Stimulated activated memory B cell treated with anti-CD40 and anti-IgM and Interleukin-4, amounts not matched to agents 10 μg/mL and 1 μg/mL and 100 μg/mL, for 72 hours (primary cell): ENCODE results near the gene RSPH4A.
"Not testable (repeated sequence)": the region's sequence is repeated elsewhere in the genome, so short reads cannot be mapped to it uniquely, and the experiment has no call there.

Source experiments
- ATAC-seq: fragments of 150-1000 bp; cut with Tn5 transposase; 2 replicates; pipeline ENCODE4 v1.10.0; 2021
- H3K27ac Mint-ChIP-seq: one replicate; pipeline ENCODE4 v1.8.0; 2022; ENCODE audit warnings: mild to moderate bottlenecking, mixed read lengths
- H3K27me3 Mint-ChIP-seq: one replicate; pipeline ENCODE4 v1.8.0; 2022; ENCODE audit warnings: mixed read lengths
- H3K36me3 Mint-ChIP-seq: one replicate; pipeline ENCODE4 v1.8.0; 2022; ENCODE audit warnings: mixed read lengths
- H3K4me1 Mint-ChIP-seq: one replicate; pipeline ENCODE4 v1.8.0; 2022; ENCODE audit warnings: mixed read lengths
- H3K4me3 Mint-ChIP-seq: one replicate; pipeline ENCODE4 v1.8.0; 2022; ENCODE audit warnings: mild to moderate bottlenecking, moderate library complexity, mixed read lengths
- H3K9me3 Mint-ChIP-seq: one replicate; pipeline ENCODE4 v1.8.0; 2022; ENCODE audit warnings: mixed read lengths

The RSPH4A gene

GRCh38 chr6:116603916-116604315 lies 12.4 kb upstream of the RSPH4A start:
- H3K27me3 Mint-ChIP-seq, H3K27ac Mint-ChIP-seq, ATAC-seq, H3K4me1 Mint-ChIP-seq, H3K4me3 Mint-ChIP-seq: not testable (repeated sequence)
- peaks cover 12% of the 10 kb centered on the region for H3K9me3 Mint-ChIP-seq
- H3K36me3 Mint-ChIP-seq = peaks cover 62% of the 10 kb centered on the region

- not testable (repeated sequence) for ATAC-seq, H3K4me1 Mint-ChIP-seq, H3K4me3 Mint-ChIP-seq, H3K27ac Mint-ChIP-seq, H3K27me3 Mint-ChIP-seq
- Mint-ChIP-seq H3K36me3 (peaks cover 53% of the 10 kb centered on the region), H3K9me3 (peaks cover 12% of the 10 kb centered on the region)
Observed at GRCh38 chr6:116604868-116605267, 11.4 kb upstream of the RSPH4A start.

GRCh38 chr6:116605935-116606334 lies 10.3 kb upstream of the RSPH4A start:
- Mint-ChIP-seq H3K4me1 (no peaks in the 10 kb centered on the region), H3K36me3 (peaks cover 43% of the 10 kb centered on the region), H3K4me3 (no peak overlapping the region), H3K9me3 (peaks cover 12% of the 10 kb centered on the region), H3K27me3 (peaks cover 2% of the 10 kb centered on the region), H3K27ac (no peak overlapping the region)
- ATAC-seq = no peak

- Mint-ChIP-seq H3K4me1 (peaks cover 4% of the 10 kb centered on the region), H3K9me3 (no peaks in the 10 kb centered on the region), H3K27ac (no peak overlapping the region), H3K27me3 (peaks cover 17% of the 10 kb centered on the region), H3K36me3 (peaks cover 6% of the 10 kb centered on the region), H3K4me3 (no peak overlapping the region)
- no peak for ATAC-seq
Observed at GRCh38 chr6:116611056-116611455, 5.2 kb upstream of the RSPH4A start.

- no peaks in the 10 kb centered on the region for H3K9me3 Mint-ChIP-seq
- H3K27me3 Mint-ChIP-seq = peaks cover 9% of the 10 kb centered on the region
- peak; percentile 35 for ATAC-seq
- H3K4me3 Mint-ChIP-seq = peak overlapping the region; percentile 86
- H3K36me3 Mint-ChIP-seq = no peaks in the 10 kb centered on the region
- H3K27ac Mint-ChIP-seq = no peak overlapping the region
- H3K4me1 Mint-ChIP-seq = peaks cover 13% of the 10 kb centered on the region
Observed at GRCh38 chr6:116616737-116617053, 416 bp downstream of the RSPH4A start.

GRCh38 chr6:116624036-116624805 lies 7.9 kb downstream of the RSPH4A start:
- Mint-ChIP-seq H3K4me3 (no peak overlapping the region), H3K27me3 (no peaks in the 10 kb centered on the region), H3K36me3 (peaks cover 8% of the 10 kb centered on the region)

GRCh38 chr6:116625872-116626271 lies 9.6 kb downstream of the RSPH4A start:
- Mint-ChIP-seq H3K9me3 (no peaks in the 10 kb centered on the region), H3K4me3 (no peak overlapping the region), H3K36me3 (peaks cover 8% of the 10 kb centered on the region), H3K27me3 (no peaks in the 10 kb centered on the region), H3K4me1 (no peaks in the 10 kb centered on the region), H3K27ac (no peak overlapping the region)
- ATAC-seq = no peak

More at GRCh38 chr6:116624036-116624805, 7.9 kb downstream of the RSPH4A start:
- Mint-ChIP-seq H3K4me1 (no peaks in the 10 kb centered on the region), H3K27ac (no peak overlapping the region), H3K9me3 (no peaks in the 10 kb centered on the region)
- no peak for ATAC-seq

- Mint-ChIP-seq H3K4me1 (no peaks in the 10 kb centered on the region), H3K36me3 (peaks cover 29% of the 10 kb centered on the region), H3K27me3 (no peaks in the 10 kb centered on the region), H3K27ac (no peak overlapping the region), H3K9me3 (no peaks in the 10 kb centered on the region), H3K4me3 (no peak overlapping the region)
- ATAC-seq = no peak
Observed at GRCh38 chr6:116629563-116629981, 13.3 kb downstream of the RSPH4A start.

- Mint-ChIP-seq H3K9me3 (no peaks in the 10 kb centered on the region), H3K4me3 (no peak overlapping the region), H3K36me3 (peaks cover 40% of the 10 kb centered on the region), H3K4me1 (no peaks in the 10 kb centered on the region), H3K27ac (no peak overlapping the region), H3K27me3 (no peaks in the 10 kb centered on the region)
- ATAC-seq = no peak
Observed at GRCh38 chr6:116631379-116631990, 15.2 kb downstream of the RSPH4A start.

- Mint-ChIP-seq H3K4me1 (no peaks in the 10 kb centered on the region), H3K27me3 (no peaks in the 10 kb centered on the region), H3K9me3 (no peaks in the 10 kb centered on the region), H3K27ac (no peak overlapping the region), H3K36me3 (peaks cover 47% of the 10 kb centered on the region), H3K4me3 (no peak overlapping the region)
- ATAC-seq = no peak
Observed at GRCh38 chr6:116633685-116634084, 17.4 kb downstream of the RSPH4A start.

GRCh38 chr6:116648156-116648555 lies 31.9 kb downstream of the RSPH4A start:
- Mint-ChIP-seq H3K27me3 (no peaks in the 10 kb centered on the region), H3K4me1 (peaks cover 7% of the 10 kb centered on the region), H3K9me3 (no peaks in the 10 kb centered on the region), H3K27ac (no peak overlapping the region), H3K4me3 (no peak overlapping the region), H3K36me3 (peaks cover 51% of the 10 kb centered on the region)
- ATAC-seq = no peak

- ATAC-seq = no peak
- H3K27ac Mint-ChIP-seq = no peak overlapping the region
- H3K4me1 Mint-ChIP-seq = peaks cover 7% of the 10 kb centered on the region
- H3K27me3 Mint-ChIP-seq = no peaks in the 10 kb centered on the region
- H3K4me3 Mint-ChIP-seq = no peak overlapping the region
- peaks cover 43% of the 10 kb centered on the region for H3K36me3 Mint-ChIP-seq
- no peaks in the 10 kb centered on the region for H3K9me3 Mint-ChIP-seq
Observed at GRCh38 chr6:116649129-116649528, 32.9 kb downstream of the RSPH4A start.

- Mint-ChIP-seq H3K4me1 (peaks cover 7% of the 10 kb centered on the region), H3K36me3 (peaks cover 49% of the 10 kb centered on the region), H3K4me3 (no peak overlapping the region), H3K9me3 (no peaks in the 10 kb centered on the region), H3K27ac (no peak overlapping the region), H3K27me3 (no peaks in the 10 kb centered on the region)
- ATAC-seq = no peak
Observed at GRCh38 chr6:116651916-116652315, 35.6 kb downstream of the RSPH4A start.

- Mint-ChIP-seq H3K36me3 (peaks cover 38% of the 10 kb centered on the region), H3K27ac (peak overlapping the region; percentile 2), H3K4me1 (peaks cover 52% of the 10 kb centered on the region), H3K27me3 (no peaks in the 10 kb centered on the region), H3K9me3 (no peaks in the 10 kb centered on the region), H3K4me3 (no peak overlapping the region)
- no peak for ATAC-seq
Observed at GRCh38 chr6:116661594-116661993, 45.3 kb downstream of the RSPH4A start.

GRCh38 chr6:116662202-116662601 lies 45.9 kb downstream of the RSPH4A start:
- Mint-ChIP-seq H3K36me3 (peaks cover 33% of the 10 kb centered on the region), H3K9me3 (no peaks in the 10 kb centered on the region), H3K4me1 (peaks cover 57% of the 10 kb centered on the region), H3K27ac (peak overlapping the region; percentile 2), H3K27me3 (no peaks in the 10 kb centered on the region), H3K4me3 (no peak overlapping the region)
- no peak for ATAC-seq

GRCh38 chr6:116663308-116663707 lies 47.0 kb downstream of the RSPH4A start:
- no peaks in the 10 kb centered on the region for H3K27me3 Mint-ChIP-seq
- peaks cover 57% of the 10 kb centered on the region for H3K4me1 Mint-ChIP-seq
- H3K36me3 Mint-ChIP-seq = peaks cover 29% of the 10 kb centered on the region
- H3K9me3 Mint-ChIP-seq = no peaks in the 10 kb centered on the region
- H3K4me3 Mint-ChIP-seq = no peak overlapping the region
- H3K27ac Mint-ChIP-seq = peak overlapping the region; percentile 2
- ATAC-seq = no peak
